ENCODE data around the gene TENT5C.

DNA sequence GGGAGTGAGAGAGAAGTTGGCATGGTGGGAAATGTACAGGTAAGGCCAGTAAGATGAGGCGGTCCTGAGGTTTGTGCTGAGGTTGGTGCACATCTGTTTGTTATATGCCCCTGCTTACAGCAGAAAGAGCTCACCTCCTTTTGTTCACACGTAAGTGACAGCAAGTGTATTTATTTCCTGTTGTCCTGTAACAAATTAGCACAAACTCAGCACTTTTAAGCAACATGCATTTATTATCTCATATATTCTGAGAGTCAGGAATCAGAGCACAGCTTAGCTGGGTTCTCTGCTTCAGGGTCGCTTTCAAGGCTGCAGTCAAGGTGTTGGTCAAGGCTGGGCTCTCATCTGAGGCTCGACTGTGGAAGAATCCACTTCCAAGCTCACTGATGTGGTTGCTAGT, 45.8 kb downstream of the TENT5C start:
- TF ChIP-seq CTCF (IDR thresholded peaks at IDR 0.05; ENCODE audit: low read depth, low read length, poor library complexity, severe bottlenecking) (no peak), EZH2phosphoT487 (IDR thresholded peaks at IDR 0.05; ENCODE audit: borderline replicate concordance, low read length) (no peak)

All from DOHH2 (cell line).